ENCODE measurements around the gene SEMA3C.

DNA sequence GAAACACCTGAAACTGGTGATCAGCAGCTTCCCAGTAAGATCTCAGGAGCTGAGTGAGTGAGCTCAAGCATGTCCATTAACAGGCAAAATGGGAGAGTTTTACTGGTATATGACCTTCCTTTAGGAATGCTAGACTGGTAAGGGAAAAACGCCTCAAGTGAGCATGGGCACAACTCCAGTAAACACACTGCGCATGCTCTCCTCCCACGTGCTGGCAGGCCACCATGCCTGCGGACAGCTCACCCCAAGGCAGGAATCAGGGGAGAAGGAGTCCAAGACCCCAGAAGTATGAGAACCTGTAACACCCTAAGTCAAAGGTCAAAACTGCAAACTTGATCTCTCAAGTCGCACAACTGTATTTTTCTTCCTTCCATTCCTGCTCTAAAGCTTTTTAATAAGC is 152.1 kb downstream of the SEMA3C start:
- no peak for TF ChIP-seq CTCF (tag by site-specific recombination; IDR thresholded peaks at IDR 0.05)
- TF ChIP-seq, protein P1, sequence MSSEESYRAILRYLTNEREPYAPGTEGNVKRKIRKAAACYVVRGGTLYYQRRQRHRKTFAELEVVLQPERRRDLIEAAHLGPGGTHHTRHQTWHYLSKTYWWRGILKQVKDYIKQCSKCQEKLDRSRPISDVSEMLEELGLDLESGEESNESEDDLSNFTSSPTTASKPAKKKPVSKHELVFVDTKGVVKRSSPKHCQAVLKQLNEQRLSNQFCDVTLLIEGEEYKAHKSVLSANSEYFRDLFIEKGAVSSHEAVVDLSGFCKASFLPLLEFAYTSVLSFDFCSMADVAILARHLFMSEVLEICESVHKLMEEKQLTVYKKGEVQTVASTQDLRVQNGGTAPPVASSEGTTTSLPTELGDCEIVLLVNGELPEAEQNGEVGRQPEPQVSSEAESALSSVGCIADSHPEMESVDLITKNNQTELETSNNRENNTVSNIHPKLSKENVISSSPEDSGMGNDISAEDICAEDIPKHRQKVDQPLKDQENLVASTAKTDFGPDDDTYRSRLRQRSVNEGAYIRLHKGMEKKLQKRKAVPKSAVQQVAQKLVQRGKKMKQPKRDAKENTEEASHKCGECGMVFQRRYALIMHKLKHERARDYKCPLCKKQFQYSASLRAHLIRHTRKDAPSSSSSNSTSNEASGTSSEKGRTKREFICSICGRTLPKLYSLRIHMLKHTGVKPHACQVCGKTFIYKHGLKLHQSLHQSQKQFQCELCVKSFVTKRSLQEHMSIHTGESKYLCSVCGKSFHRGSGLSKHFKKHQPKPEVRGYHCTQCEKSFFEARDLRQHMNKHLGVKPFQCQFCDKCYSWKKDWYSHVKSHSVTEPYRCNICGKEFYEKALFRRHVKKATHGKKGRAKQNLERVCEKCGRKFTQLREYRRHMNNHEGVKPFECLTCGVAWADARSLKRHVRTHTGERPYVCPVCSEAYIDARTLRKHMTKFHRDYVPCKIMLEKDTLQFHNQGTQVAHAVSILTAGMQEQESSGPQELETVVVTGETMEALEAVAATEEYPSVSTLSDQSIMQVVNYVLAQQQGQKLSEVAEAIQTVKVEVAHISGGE (tag by site-specific recombination; conservative IDR thresholded peaks at IDR 0.05; ENCODE audit: low read depth): no peak
- TF ChIP-seq ZNF132 (tag by site-specific recombination; IDR thresholded peaks at IDR 0.05; ENCODE audit: borderline replicate concordance): no peak
- TF ChIP-seq ZBTB20 (tag by site-specific recombination; IDR thresholded peaks at IDR 0.05): no peak
- no peak for TF ChIP-seq SETDB1 (IDR thresholded peaks at IDR 0.05; ENCODE audit: insufficient read length, low read length)
- TF ChIP-seq, protein P2, sequence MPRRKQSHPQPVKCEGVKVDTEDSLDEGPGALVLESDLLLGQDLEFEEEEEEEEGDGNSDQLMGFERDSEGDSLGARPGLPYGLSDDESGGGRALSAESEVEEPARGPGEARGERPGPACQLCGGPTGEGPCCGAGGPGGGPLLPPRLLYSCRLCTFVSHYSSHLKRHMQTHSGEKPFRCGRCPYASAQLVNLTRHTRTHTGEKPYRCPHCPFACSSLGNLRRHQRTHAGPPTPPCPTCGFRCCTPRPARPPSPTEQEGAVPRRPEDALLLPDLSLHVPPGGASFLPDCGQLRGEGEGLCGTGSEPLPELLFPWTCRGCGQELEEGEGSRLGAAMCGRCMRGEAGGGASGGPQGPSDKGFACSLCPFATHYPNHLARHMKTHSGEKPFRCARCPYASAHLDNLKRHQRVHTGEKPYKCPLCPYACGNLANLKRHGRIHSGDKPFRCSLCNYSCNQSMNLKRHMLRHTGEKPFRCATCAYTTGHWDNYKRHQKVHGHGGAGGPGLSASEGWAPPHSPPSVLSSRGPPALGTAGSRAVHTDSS (tag by site-specific recombination; IDR thresholded peaks at IDR 0.05): no peak
- TF ChIP-seq ZNF157 (tag by site-specific recombination; IDR thresholded peaks at IDR 0.05): no peak
- TF ChIP-seq ZNF214 (tag by site-specific recombination; IDR thresholded peaks at IDR 0.05; ENCODE audit: borderline replicate concordance): no peak
- no peak for TF ChIP-seq TRIM28 (IDR thresholded peaks at IDR 0.05; ENCODE audit: borderline replicate concordance, low read length)
- no peak for TF ChIP-seq ZBTB17 (tag by site-specific recombination; IDR thresholded peaks at IDR 0.05)
- TF ChIP-seq GLIS2 (tag by site-specific recombination; IDR thresholded peaks at IDR 0.05): no peak
- TF ChIP-seq OVOL3 (tag by site-specific recombination; IDR thresholded peaks at IDR 0.05): no peak
- no peak for TF ChIP-seq ZEB2 (tag by site-specific recombination; IDR thresholded peaks at IDR 0.05)
